Endothelial cell of umbilical vein (primary cell): Measurements from ENCODE around the gene SYNPR. TPM values are rescaled to one million over a fixed set of nuclear protein-coding genes. Genes with fewer than 3 reads are reported as not detected.

Experiments
- BruUV-seq: library from RNA; stranded (reverse); fragments of 400-500 nt; replicated peaks from 2 replicates; lab custom pipeline; 2021; lab: Mats Ljungman, UMichigan
- CTCF ChIA-PET: fragments of 300-600, 350-600 bp; sonication (Branson Sonifier 250); formaldehyde crosslinking; loops from one replicate; lab custom pipeline; 2021; ENCODE audit warnings: antibody characterized with exemption, inconsistent platforms; lab: Charles Lee
- POLR2A ChIA-PET: fragments of 300-600, 350-600 bp; sonication (Branson Sonifier 250); formaldehyde crosslinking; loops from one replicate; lab custom pipeline; 2021; ENCODE audit warnings: antibody characterized with exemption, inconsistent platforms; lab: Charles Lee
- DNase-seq: peaks from one replicate; pipeline ENCODE4 v3.0.0-alpha.2; 2011; ENCODE audit warnings: low read depth, low spot score
- FAIRE-seq: peaks from 2 replicates; lab custom pipeline; 2011; peaks lifted over from hg19 to GRCh38; lab: Jason Lieb, UNC
- H2AFZ ChIP-seq: 2 replicates; pipeline ENCODE4 v1.6.0; 2012; ENCODE audit warnings: low read depth, low read length, control low read depth, inconsistent platforms
- H3K27ac ChIP-seq: 2 replicates; pipeline ENCODE4 v1.5.1; 2011; ENCODE audit warnings: low read depth, mild to moderate bottlenecking, control low read depth, low read length, moderate library complexity; ENCODE audit not compliant: insufficient read depth
- H3K27me3 ChIP-seq, 2 experiments: 2 replicates each; pipeline versions ENCODE4 v1.6.0 to v1.6.1; 2011; ENCODE audit warnings: low read length in 2 of 2, mixed read lengths in 1 of 2; ENCODE audit not compliant: control insufficient read depth in 2 of 2, insufficient read depth in 2 of 2
- H3K36me3 ChIP-seq, 2 experiments: 2 replicates in 1 of 2; 3 replicates in 1 of 2; pipeline ENCODE4 v1.5.1; 2011; ENCODE audit warnings: low read length in 2 of 2, mild to moderate bottlenecking in 1 of 2, moderate library complexity in 1 of 2; ENCODE audit not compliant: control insufficient read depth in 2 of 2, insufficient read depth in 2 of 2; ENCODE audit errors: extremely low read depth in 1 of 2
- H3K4me1 ChIP-seq: 3 replicates; pipeline ENCODE4 v1.5.1; 2011; ENCODE audit warnings: mild to moderate bottlenecking, low read length; ENCODE audit not compliant: control insufficient read depth, insufficient read depth; ENCODE audit errors: extremely low read depth
- H3K4me2 ChIP-seq: 2 replicates; pipeline ENCODE4 v1.6.1; 2011; ENCODE audit warnings: low read length, control low read depth, mixed read lengths; ENCODE audit not compliant: insufficient read depth
- H3K4me3 ChIP-seq, 3 experiments: fragments of 200-600 bp in 1 of 3; sonication (generic), shearing (Covaris generic) in 1 of 3; replicated peaks in 1 of 3; 2 replicates each; pipeline ENCODE4 v1.5.1; 2011 to 2016; ENCODE audit warnings: control low read depth in 3 of 3, low read length in 3 of 3, mild to moderate bottlenecking in 2 of 3, inconsistent platforms in 1 of 3, low read depth in 1 of 3, moderate library complexity in 1 of 3; ENCODE audit not compliant: insufficient read depth in 1 of 3
- H3K79me2 ChIP-seq: 2 replicates; pipeline ENCODE4 v1.6.0; 2012; ENCODE audit warnings: low read length, inconsistent platforms; ENCODE audit not compliant: control insufficient read depth, insufficient read depth
- H3K9ac ChIP-seq: replicated peaks from 2 replicates; pipeline ENCODE3; 2011; ENCODE audit warnings: low read length, control low read depth; ENCODE audit not compliant: insufficient read depth; ENCODE audit errors: extremely low read depth
- H3K9me1 ChIP-seq: replicated peaks from 3 replicates; pipeline ENCODE4 v1.6.0; 2011; ENCODE audit warnings: mild to moderate bottlenecking, low read length; ENCODE audit not compliant: control insufficient read depth, insufficient read depth; ENCODE audit errors: extremely low read depth
- H3K9me3 ChIP-seq: replicated peaks from 2 replicates; pipeline ENCODE4 v1.5.1; 2012; ENCODE audit warnings: low read length, inconsistent platforms; ENCODE audit not compliant: control insufficient read depth, insufficient read depth
- H4K20me1 ChIP-seq: replicated peaks from 2 replicates; pipeline ENCODE3; 2011; ENCODE audit warnings: mild to moderate bottlenecking, low read length; ENCODE audit not compliant: control insufficient read depth, insufficient read depth; ENCODE audit errors: extremely low read depth
- EZH2 ChIP-seq: IDR thresholded peaks from 2 replicates; pipeline ENCODE4 v1.6.1; 2012; ENCODE audit warnings: borderline replicate concordance, low read depth, mild to moderate bottlenecking, moderate library complexity, low read length, inconsistent platforms; ENCODE audit not compliant: severe bottlenecking
- FOS ChIP-seq: IDR thresholded peaks from 2 replicates; pipeline ENCODE4 v1.6.1; 2011; ENCODE audit warnings: mild to moderate bottlenecking, low read length, moderate library complexity, borderline replicate concordance; ENCODE audit not compliant: insufficient read depth
- GATA2 ChIP-seq: IDR thresholded peaks from 2 replicates; pipeline ENCODE4 v1.7.0; 2011; ENCODE audit warnings: low read depth, mild to moderate bottlenecking, moderate library complexity, mixed read lengths, low read length; ENCODE audit not compliant: insufficient read length, insufficient read depth
- JUN ChIP-seq: IDR thresholded peaks from 2 replicates; pipeline ENCODE4 v1.6.1; 2011; ENCODE audit warnings: borderline replicate concordance, low read depth; ENCODE audit not compliant: insufficient read length, insufficient read depth
- MYC ChIP-seq: IDR thresholded peaks from one replicate; pipeline ENCODE4 v1.6.1; 2011; ENCODE audit warnings: mild to moderate bottlenecking, low read depth, low read length
- POLR2A ChIP-seq: IDR thresholded peaks from 2 replicates; pipeline ENCODE4 v1.6.1; 2012; ENCODE audit warnings: low read depth, mild to moderate bottlenecking, control low read depth, low read length
- POLR2AphosphoS5 ChIP-seq: IDR thresholded peaks from 2 replicates; pipeline ENCODE4 v1.6.1; 2012; ENCODE audit warnings: low read depth, mild to moderate bottlenecking, control low read depth, low read length, moderate library complexity; ENCODE audit not compliant: insufficient read depth
- dilution Hi-C: fragments of 300-500 bp; cut with MboI; formaldehyde crosslinking; loops from one replicate; pipeline ENCODE4 v1.15.0; 2019; ENCODE audit warnings: low sequenced_read_pairs; ENCODE audit not compliant: extremely low pct_ligation_motif_present
- intact Hi-C: fragments of 100-400 bp; cut with micrococcal nuclease; formaldehyde crosslinking; loops from one replicate; pipeline ENCODE4 v1.10.0; 2022
- polyA plus RNA-seq, 4 experiments: library from polyadenylated mRNA; depleted of rRNA in 3 of 4; stranded (reverse) in 3 of 4; unstranded in 1 of 4; fragments of >200 nt; gene quantifications; 2 replicates each; pipeline versions ENCODE4 v1.2.1 to v1.2.3, GENCODE V29; 2011 to 2012; ENCODE audit warnings: missing spikeins in 1 of 4
- total RNA-seq: library from RNA; stranded (reverse); gene quantifications from 2 replicates; pipeline ENCODE4 v1.2.3, GENCODE V29; 2021
- TF ChIP-seq, protein P1 (sequence below), 2 donors: IDR thresholded peaks; 1 replicate in 1 of 2; 2 replicates in 1 of 2; pipeline ENCODE4 v1.5.1; 2011; ENCODE audit warnings: low read length in 2 of 2, mild to moderate bottlenecking in 2 of 2, moderate library complexity in 2 of 2, control low read depth in 1 of 2, inconsistent platforms in 1 of 2, low read depth in 1 of 2; ENCODE audit not compliant: insufficient read depth in 1 of 2; ENCODE audit errors: extremely low read depth in 1 of 2
- TF ChIP-seq, protein P2 (sequence below): IDR thresholded peaks from 2 replicates; pipeline ENCODE4 v1.6.1; 2011; ENCODE audit not compliant: insufficient read depth, insufficient read length

The SYNPR gene
- total and polyA plus RNA-seq, 2 donors (not counting 3 experiments of a cell fraction or from before 2014, with no cell fraction given) = not detected

DNA sequence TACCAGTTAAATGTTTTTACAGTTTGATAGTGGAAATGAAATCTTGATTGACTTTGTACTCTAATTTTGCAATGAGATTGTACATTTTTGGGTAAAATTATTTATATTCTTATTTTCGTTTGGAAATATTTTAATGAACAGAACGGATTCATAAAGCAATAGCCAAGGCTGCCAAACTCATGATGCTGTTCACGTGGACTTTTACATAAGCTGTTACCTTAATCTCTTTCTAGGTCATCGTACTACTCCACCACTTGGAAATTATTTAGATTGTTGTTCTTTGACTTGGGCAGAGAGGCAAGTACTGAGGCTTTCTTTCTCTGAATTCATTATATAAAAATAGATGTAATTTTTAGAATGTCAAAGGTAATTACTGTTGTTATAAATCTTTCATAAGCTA, 16.2 kb downstream of the SYNPR start:
- H3K27ac ChIP-seq = no peak overlapping the region
- H3K79me2 ChIP-seq = no peaks in the 10 kb centered on the region
- H3K9ac ChIP-seq = no peak overlapping the region
- dilution Hi-C loops = no loop called here
- BruUV-seq = no TSS peak
- no peak overlapping the region for H3K4me2 ChIP-seq
- H3K9me1 ChIP-seq = no peaks in the 10 kb centered on the region
- TF ChIP-seq MYC = no peak
- TF ChIP-seq EZH2 = no peak
- no peak for TF ChIP-seq JUN
- no peak for TF ChIP-seq GATA2
- TF ChIP-seq, protein P1, sequence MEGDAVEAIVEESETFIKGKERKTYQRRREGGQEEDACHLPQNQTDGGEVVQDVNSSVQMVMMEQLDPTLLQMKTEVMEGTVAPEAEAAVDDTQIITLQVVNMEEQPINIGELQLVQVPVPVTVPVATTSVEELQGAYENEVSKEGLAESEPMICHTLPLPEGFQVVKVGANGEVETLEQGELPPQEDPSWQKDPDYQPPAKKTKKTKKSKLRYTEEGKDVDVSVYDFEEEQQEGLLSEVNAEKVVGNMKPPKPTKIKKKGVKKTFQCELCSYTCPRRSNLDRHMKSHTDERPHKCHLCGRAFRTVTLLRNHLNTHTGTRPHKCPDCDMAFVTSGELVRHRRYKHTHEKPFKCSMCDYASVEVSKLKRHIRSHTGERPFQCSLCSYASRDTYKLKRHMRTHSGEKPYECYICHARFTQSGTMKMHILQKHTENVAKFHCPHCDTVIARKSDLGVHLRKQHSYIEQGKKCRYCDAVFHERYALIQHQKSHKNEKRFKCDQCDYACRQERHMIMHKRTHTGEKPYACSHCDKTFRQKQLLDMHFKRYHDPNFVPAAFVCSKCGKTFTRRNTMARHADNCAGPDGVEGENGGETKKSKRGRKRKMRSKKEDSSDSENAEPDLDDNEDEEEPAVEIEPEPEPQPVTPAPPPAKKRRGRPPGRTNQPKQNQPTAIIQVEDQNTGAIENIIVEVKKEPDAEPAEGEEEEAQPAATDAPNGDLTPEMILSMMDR (IDR thresholded peaks at IDR 0.05; ENCODE audit: extremely low read depth in 1 of 2, insufficient read depth in 1 of 2, low read depth in 1 of 2, low read length in 2 of 2) = no peak
- no peak for TF ChIP-seq POLR2AphosphoS5
- TF ChIP-seq, protein P2, sequence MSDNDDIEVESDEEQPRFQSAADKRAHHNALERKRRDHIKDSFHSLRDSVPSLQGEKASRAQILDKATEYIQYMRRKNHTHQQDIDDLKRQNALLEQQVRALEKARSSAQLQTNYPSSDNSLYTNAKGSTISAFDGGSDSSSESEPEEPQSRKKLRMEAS = no peak
- TF ChIP-seq FOS = no peak
- TF ChIP-seq POLR2A = no peak
- no peak overlapping the region for H2AFZ ChIP-seq
- H3K27me3 ChIP-seq = no peaks in the 10 kb centered on the region
- no peaks in the 10 kb centered on the region for H3K9me3 ChIP-seq
- H4K20me1 ChIP-seq = no peaks in the 10 kb centered on the region
- FAIRE-seq = no peak
- ChIA-PET CTCF (no interaction called here), POLR2A (no interaction called here)
- H3K4me1 ChIP-seq = no peaks in the 10 kb centered on the region
- H3K4me3 ChIP-seq = no peak overlapping the region
- DNase-seq = no peak
- intact Hi-C loops = no loop called here
- H3K36me3 ChIP-seq = no peaks in the 10 kb centered on the region
